ENCODE measurements around the gene CHRDL2.

GRCh38 chr11:74734559-74734925, 3.3 kb upstream of the CHRDL2 start:
- TF ChIP-seq EZH2 (IDR thresholded peaks at IDR 0.05; ENCODE audit: borderline replicate concordance) (no peak), CTCF (IDR thresholded peaks at IDR 0.05; ENCODE audit: poor library complexity) (no peak), EZH2phosphoT487 (IDR thresholded peaks at IDR 0.05; ENCODE audit: low read depth, severe bottlenecking, unreplicated experiment) (no peak)

All from hepatocyte (in vitro differentiated cells).